C4-2B (cell line): Measurements from ENCODE around the gene TTC23.

Experiments
- CTCF ChIP-seq: fragments of 450-650 bp; conservative IDR thresholded peaks from 2 replicates; pipeline ENCODE4 v1.5.1; 2017; ENCODE audit warnings: mild to moderate bottlenecking
- ZFX ChIP-seq: fragments of 450-650 bp; IDR thresholded peaks from 2 replicates; pipeline ENCODE4 v1.6.1; 2017

- TF ChIP-seq CTCF (no peak), ZFX (no peak)
These were observed 98.2 kb downstream of the TTC23 start for GRCh38 chr15:99151156-99151555.
